Right lobe of liver (tissue), 4 donors: ENCODE measurements around the gene SNX8.

Source experiments
- CTCF ChIP-seq, 4 donors: fragments of 200-600 bp in 3 of 4; fragments of 450-650 bp in 1 of 4; IDR thresholded peaks; one replicate each; pipeline versions ENCODE4 v1.5.1 to v1.8.0; 2016 to 2022; ENCODE audit warnings: antibody characterized with exemption in 4 of 4, mild to moderate bottlenecking in 2 of 4
- POLR2A ChIP-seq: fragments of 450-650 bp; IDR thresholded peaks from one replicate; pipeline ENCODE4 v1.6.1; 2017; ENCODE audit warnings: antibody characterized with exemption, mild to moderate bottlenecking
- donor health status: DM: no; HTN: no; CAD: no.
- donor health status: DM: no; HTN: no; CAD: no.
- donor health status: DM: no; HTN: yes; CAD: no.

GRCh38 chr7:2316578-2316977, 2.3 kb upstream of the SNX8 start:
- TF ChIP-seq CTCF (IDR thresholded peaks at IDR 0.05) (no peak), POLR2A (no peak)
